Islet precursor cell (in vitro differentiated cells): Measurements from ENCODE around the gene KLRC4.
"Not testable (repeated sequence)": the region's sequence is repeated elsewhere in the genome, so short reads cannot be mapped to it uniquely, and the experiment has no call there.

Source experiments
- DNase-seq: peaks from one replicate; pipeline ENCODE4 v3.0.0-alpha.2; 2018

KLRC4 gene

GRCh38 chr12:10409392-10409791 is at the start of gene KLRC4:
Gene KLRC4, minus strand, starts transcription at chr12:10409757. Its CDS starts 182 bp downstream, at chr12:10409575.
- DNase-seq: peak; percentile 57

GRCh38 chr12:10457760-10458159 is 48.2 kb upstream of the KLRC4 start:
- peak; percentile 56 for DNase-seq

- DNase-seq: no peak
These were observed 47.3 kb upstream of the KLRC4 start for GRCh38 chr12:10456856-10457255.

- DNase-seq: no peak
These were observed 46.2 kb upstream of the KLRC4 start for GRCh38 chr12:10455766-10456165.

- DNase-seq: no peak
These were observed 45.0 kb upstream of the KLRC4 start for GRCh38 chr12:10454531-10454930.

- DNase-seq: no peak
These were observed 43.6 kb upstream of the KLRC4 start, which contains the start of gene KLRC1 for GRCh38 chr12:10453156-10453555. Gene KLRC1, minus strand, starts transcription at chr12:10453377. Its CDS starts 2,221 bp downstream, at chr12:10451156.

- DNase-seq: peak; percentile 50
These were observed 38.7 kb upstream of the KLRC4 start for GRCh38 chr12:10448236-10448635.

GRCh38 chr12:10446052-10446451 is 36.5 kb upstream of the KLRC4 start:
- not testable (repeated sequence) for DNase-seq

- not testable (repeated sequence) for DNase-seq
These were observed 31.6 kb upstream of the KLRC4 start for GRCh38 chr12:10441144-10441543.

GRCh38 chr12:10439608-10440274 is 30.2 kb upstream of the KLRC4 start:
- DNase-seq: not testable (repeated sequence)

GRCh38 chr12:10437601-10438000 is 28.0 kb upstream of the KLRC4 start:
- not testable (repeated sequence) for DNase-seq

- DNase-seq: peak; percentile 64
These were observed 26.3 kb upstream of the KLRC4 start, which contains the start of gene KLRC2 for GRCh38 chr12:10435816-10436215. Gene KLRC2, minus strand, starts transcription at chr12:10436010. Its CDS starts 24 bp downstream, at chr12:10435986.

- not testable (repeated sequence) for DNase-seq
These were observed 21.1 kb upstream of the KLRC4 start for GRCh38 chr12:10430623-10431022.

GRCh38 chr12:10425938-10426337 is 16.4 kb upstream of the KLRC4 start:
- not testable (repeated sequence) for DNase-seq

GRCh38 chr12:10424260-10424899 is 14.8 kb upstream of the KLRC4 start:
- DNase-seq: not testable (repeated sequence)

- not testable (repeated sequence) for DNase-seq
These were observed 12.6 kb upstream of the KLRC4 start for GRCh38 chr12:10422159-10422558.

GRCh38 chr12:10420334-10420733 is 10.8 kb upstream of the KLRC4 start, which contains the start of gene KLRC3:
Gene KLRC3, minus strand, starts transcription at chr12:10420595. Its CDS starts 45 bp downstream, at chr12:10420550.
- DNase-seq: not testable (repeated sequence)

- DNase-seq: no peak
These were observed 715 bp downstream of the KLRC4 start for GRCh38 chr12:10408842-10409241.

GRCh38 chr12:10406725-10407124 is 2.8 kb downstream of the KLRC4 start:
- DNase-seq: no peak

- DNase-seq: no peak
These were observed 4.3 kb downstream of the KLRC4 start for GRCh38 chr12:10405294-10405693.

GRCh38 chr12:10404798-10405197 is 4.8 kb downstream of the KLRC4 start:
- DNase-seq: no peak

GRCh38 chr12:10400829-10401228 is 8.7 kb downstream of the KLRC4 start:
- DNase-seq: no peak

GRCh38 chr12:10398168-10398567 is 11.4 kb downstream of the KLRC4 start:
- no peak for DNase-seq

- DNase-seq: no peak
These were observed 12.3 kb downstream of the KLRC4 start for GRCh38 chr12:10397296-10397695.
